ENCODE results near the gene MCM7. TPM values are rescaled to one million over a fixed set of nuclear protein-coding genes. Genes with fewer than 3 reads are reported as not detected.

MCM7 gene
- total RNA-seq, 2 donors from 2014 or later = 17.7 to 31.7 TPM

GRCh38 chr7:100126239-100126930, 25.2 kb upstream of the MCM7 start:
- intact Hi-C loops (cut with DNase I) = no loop called here
- DNase-seq = no peak
- ATAC-seq = peak in 1 of 2 donors; percentile 38

GRCh38 chr7:100124301-100125230, 23.4 kb upstream of the MCM7 start:
- intact Hi-C loops (cut with DNase I) = no loop called here
- no peak for DNase-seq
- no peak for ATAC-seq

GRCh38 chr7:100122568-100122967, 21.4 kb upstream of the MCM7 start:
- DNase-seq = no peak
- no peak for ATAC-seq
- intact Hi-C loops (cut with DNase I) = no loop called here

GRCh38 chr7:100122067-100122466, 20.9 kb upstream of the MCM7 start:
- ATAC-seq = no peak
- intact Hi-C loops (cut with DNase I) = no loop called here
- no peak for DNase-seq

DNA sequence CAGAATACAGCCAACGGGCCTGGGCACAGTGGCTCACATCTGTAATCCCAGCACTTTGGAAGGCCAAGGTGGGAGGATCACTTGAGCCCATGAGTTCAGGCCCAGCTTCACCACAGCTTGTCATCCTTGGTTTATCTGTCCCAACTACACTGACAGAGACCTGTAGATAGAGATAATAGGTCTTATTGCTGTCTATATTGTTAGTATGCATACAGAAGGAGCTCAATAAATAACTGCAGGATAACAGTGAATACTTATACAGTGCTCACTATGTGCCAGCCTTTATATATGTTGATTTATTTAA, 19.5 kb upstream of the MCM7 start:
- intact Hi-C loops (cut with DNase I) = no loop called here
- DNase-seq (no peak), ATAC-seq (no peak)

DNA sequence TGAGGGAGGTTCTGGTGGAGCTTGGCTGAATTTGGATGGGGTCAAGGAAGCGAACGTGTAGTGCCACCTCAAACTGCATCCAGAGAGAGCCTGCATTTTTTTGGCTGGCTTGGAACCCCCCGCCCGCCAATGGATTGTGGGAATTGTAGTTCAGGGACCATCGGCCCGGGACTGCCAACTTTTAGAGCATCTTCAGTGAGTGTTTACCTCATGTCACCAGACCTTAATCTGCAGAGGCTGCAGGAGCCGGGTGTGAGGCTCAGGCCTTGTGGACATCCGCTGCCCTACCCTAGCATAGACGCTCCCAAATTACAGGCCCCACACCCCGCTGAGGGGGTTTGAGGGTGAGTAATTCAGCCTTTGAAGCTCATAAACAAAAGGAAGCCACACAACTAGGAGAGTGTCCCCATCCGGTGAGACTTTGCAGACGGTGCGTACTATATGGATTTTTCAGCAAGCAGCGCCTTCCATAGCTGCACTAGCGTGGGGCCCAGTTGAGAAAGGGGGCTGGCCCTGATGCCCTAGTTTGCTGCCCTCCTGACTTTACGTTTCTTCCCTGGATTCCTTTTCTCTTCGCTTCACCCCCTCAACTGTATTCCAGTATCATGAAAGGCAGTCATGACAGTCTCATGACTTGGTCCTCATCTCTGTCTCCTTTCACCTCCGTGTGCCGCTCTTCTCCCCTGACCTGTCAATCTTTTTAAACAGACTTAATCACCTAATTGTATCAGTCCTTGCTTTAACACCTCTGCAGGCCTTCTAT, 19.0 kb upstream of the MCM7 start:
- intact Hi-C loops (cut with DNase I) = no loop called here
- DNase-seq (peak; percentile 61), ATAC-seq (peak; percentile 75 to 77)

GRCh38 chr7:100119072-100119969, 18.1 kb upstream of the MCM7 start, which contains the start of the genes CNPY4 and TAF6:
Gene CNPY4, plus strand, starts transcription at chr7:100119634. Its CDS starts 111 bp downstream, at chr7:100119745.
Gene TAF6, minus strand, starts transcription at chr7:100119358. Its CDS starts 5,149 bp downstream, at chr7:100114209.
- ATAC-seq (peak; percentile 95), DNase-seq (peak; percentile 96)
- intact Hi-C loops (cut with DNase I) = no loop called here

DNA sequence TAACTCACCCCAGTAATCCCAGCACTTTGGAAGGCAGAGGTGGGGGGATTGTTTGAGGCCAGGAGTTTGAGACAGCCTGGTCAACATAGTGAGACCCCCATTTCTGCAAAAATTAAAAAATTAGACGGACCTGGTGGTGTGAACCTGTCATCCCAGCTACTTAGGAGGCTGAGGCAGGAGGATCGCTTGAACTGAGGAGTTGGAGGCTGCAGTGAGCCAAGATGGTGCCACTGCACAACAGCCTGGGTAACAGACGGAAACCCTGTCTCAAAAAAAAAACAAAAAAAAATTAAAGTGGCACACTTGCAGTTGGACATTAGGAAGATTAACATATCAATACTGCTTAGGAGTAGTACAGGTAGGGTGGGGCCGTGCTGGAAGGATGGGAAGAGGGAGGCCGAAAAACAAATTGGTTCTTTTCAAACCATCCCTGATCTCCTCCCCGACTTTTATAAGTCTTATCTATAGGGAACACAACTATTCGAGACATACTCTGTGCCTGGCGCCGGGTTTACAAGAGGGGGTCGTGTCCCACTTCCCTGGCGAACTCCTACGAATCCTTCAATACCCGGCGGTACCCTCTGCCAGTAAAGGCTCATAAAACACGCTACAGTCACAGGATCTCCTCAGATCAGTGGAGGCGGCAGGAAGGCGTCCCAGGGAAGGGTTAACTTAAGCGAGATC, 17.3 kb upstream of the MCM7 start:
- DNase-seq = no peak
- intact Hi-C loops (cut with DNase I) = no loop called here
- no peak for ATAC-seq

- no peak for DNase-seq
- intact Hi-C loops (cut with DNase I) = no loop called here
- ATAC-seq = no peak
Observed at GRCh38 chr7:100115026-100115425, 13.8 kb upstream of the MCM7 start.

GRCh38 chr7:100111914-100112313, 10.7 kb upstream of the MCM7 start:
- DNase-seq = no peak
- no peak for ATAC-seq
- intact Hi-C loops (cut with DNase I) = no loop called here

- no peak for ATAC-seq
- intact Hi-C loops (cut with DNase I) = no loop called here
- DNase-seq = no peak
Observed at GRCh38 chr7:100111156-100111555, 10.0 kb upstream of the MCM7 start.

DNA sequence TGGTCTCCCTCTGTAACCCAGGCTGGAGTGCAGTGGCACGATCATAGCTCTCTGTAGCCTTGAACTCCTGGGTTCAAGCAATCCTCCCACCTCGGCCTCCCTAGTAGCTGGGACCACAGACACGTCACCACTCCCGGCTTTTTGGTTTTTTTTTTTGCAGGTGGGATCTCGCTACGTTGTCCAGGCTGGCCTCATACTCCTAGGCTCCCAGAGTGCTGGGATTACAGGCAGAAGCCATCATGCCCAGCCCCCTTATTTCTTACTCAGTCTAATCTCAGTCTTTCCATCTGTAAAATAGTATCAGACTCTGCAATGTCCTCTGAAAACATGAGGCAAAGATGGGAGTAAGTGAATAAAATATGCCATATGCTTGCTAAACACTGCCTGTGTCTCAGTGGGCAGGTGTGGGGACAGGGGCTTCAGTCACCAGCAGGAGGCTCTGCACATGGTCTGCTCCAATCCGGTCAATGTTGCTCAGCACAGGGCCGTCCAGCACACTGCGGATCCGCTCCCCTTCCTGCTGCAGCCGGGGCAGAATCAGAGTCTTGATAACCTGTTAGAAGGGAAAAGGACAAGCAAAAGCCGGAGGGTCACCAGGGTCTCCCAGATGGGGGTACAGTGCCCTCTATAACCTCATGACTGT, 8.4 kb upstream of the MCM7 start:
- intact Hi-C loops (cut with DNase I) = no loop called here
- ATAC-seq (no peak), DNase-seq (no peak)

DNA sequence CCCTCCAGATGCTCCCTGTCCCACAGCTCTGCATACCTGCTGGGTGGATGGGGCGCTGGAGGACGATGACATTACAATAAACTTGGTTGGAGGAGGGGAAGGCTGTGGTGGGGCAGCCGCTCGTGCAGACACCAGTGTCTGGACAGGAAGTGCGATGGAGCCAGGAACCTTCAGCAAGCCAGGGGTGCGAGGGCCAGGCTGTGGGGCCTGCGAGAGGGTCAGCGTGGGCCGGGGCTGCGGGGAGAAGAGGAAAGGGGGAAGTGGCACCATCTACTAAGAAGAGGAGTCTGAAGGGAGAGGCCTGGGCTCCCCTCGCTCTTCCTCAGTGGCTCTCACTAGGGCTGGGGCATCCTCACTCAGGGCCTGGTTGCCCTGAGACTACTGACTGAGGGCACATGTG, 6.7 kb upstream of the MCM7 start:
- intact Hi-C loops (cut with DNase I) = no loop called here
- ATAC-seq (no peak), DNase-seq (no peak)

DNA sequence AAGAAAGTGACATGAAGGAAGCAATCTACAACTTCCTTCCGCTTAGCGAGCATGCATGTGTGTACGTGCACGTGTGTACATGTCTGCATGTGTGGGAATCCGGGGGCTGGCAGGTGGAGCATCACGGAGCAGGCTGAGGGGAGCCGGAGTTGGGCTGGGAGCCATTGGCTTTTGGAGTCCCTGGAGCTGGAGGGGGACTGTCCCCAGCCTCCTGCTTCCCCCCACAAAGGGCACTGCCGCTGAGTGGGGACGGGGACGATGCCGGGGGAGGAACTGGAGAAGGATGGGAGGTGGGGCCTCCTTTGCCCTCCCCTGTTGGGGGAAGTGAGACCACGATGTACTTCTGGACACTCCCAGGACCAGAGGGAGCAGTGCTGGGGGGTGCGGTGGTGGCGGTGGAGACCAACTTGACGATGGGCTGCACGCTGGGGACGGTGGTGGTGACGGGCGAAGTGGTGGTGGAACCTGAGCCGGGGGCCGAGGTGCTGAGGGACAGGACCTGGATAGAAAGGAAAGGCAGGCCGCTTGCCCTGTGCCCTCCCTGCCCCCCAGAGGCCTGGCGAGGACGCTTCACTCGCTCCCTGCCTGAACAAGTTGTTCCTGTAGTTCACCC, 6.0 kb upstream of the MCM7 start:
- intact Hi-C loops (cut with DNase I) = no loop called here
- ATAC-seq = no peak
- DNase-seq = no peak

GRCh38 chr7:100106633-100107032, 5.4 kb upstream of the MCM7 start:
- intact Hi-C loops (cut with DNase I) = no loop called here
- DNase-seq (no peak), ATAC-seq (no peak)

DNA sequence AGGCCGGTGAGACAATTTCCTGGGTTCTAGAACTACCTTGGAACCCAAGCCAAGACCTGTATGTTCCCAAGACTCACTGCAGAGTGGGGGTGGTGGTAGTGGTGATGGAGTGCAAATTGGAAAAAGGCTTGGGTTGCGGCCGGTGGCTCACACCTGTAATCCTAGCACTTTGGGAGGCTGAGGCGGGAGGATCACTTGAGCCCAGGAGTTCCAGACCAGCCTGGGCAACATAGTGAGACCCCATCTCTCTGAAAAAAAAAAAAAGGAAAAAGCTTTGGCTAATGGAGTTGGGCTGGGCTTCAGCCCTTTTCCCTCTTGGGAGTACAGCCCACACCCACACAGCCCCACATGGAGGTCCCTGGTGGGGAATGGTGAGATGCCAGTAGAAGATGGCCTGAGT, 4.3 kb upstream of the MCM7 start:
- intact Hi-C loops (cut with DNase I) = no loop called here
- no peak for DNase-seq
- ATAC-seq = no peak
